ENCODE data around the gene G3BP1.

DNA sequence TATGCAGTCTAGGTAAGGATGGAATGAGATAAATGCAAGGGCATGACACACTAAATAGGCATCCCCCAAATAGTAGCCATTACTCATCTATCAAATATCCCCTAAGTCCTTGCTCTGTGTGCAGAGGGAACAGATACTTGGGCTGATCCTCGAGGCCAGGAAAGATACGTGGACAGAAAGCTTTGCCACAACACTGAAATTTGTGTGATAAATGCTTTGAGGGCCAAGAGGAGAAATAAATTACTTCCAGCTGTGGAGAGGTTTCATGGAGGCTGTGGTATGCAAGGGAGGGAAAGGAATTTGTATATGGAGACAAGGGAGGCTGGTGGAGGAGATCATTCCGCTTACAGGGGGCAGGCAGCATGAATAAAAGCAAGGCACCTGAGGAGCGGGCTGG, 31.8 kb upstream of the G3BP1 start:
- TF ChIP-seq, protein P1, sequence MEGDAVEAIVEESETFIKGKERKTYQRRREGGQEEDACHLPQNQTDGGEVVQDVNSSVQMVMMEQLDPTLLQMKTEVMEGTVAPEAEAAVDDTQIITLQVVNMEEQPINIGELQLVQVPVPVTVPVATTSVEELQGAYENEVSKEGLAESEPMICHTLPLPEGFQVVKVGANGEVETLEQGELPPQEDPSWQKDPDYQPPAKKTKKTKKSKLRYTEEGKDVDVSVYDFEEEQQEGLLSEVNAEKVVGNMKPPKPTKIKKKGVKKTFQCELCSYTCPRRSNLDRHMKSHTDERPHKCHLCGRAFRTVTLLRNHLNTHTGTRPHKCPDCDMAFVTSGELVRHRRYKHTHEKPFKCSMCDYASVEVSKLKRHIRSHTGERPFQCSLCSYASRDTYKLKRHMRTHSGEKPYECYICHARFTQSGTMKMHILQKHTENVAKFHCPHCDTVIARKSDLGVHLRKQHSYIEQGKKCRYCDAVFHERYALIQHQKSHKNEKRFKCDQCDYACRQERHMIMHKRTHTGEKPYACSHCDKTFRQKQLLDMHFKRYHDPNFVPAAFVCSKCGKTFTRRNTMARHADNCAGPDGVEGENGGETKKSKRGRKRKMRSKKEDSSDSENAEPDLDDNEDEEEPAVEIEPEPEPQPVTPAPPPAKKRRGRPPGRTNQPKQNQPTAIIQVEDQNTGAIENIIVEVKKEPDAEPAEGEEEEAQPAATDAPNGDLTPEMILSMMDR (IDR thresholded peaks at IDR 0.05) = no peak
- TF ChIP-seq POLR2AphosphoS5 (IDR thresholded peaks at IDR 0.05; ENCODE audit: low read depth, low read length) (no peak), SIN3A (IDR thresholded peaks at IDR 0.05; ENCODE audit: borderline replicate concordance, insufficient read depth, low read depth, low read length) (no peak)
- TF ChIP-seq, protein P2, sequence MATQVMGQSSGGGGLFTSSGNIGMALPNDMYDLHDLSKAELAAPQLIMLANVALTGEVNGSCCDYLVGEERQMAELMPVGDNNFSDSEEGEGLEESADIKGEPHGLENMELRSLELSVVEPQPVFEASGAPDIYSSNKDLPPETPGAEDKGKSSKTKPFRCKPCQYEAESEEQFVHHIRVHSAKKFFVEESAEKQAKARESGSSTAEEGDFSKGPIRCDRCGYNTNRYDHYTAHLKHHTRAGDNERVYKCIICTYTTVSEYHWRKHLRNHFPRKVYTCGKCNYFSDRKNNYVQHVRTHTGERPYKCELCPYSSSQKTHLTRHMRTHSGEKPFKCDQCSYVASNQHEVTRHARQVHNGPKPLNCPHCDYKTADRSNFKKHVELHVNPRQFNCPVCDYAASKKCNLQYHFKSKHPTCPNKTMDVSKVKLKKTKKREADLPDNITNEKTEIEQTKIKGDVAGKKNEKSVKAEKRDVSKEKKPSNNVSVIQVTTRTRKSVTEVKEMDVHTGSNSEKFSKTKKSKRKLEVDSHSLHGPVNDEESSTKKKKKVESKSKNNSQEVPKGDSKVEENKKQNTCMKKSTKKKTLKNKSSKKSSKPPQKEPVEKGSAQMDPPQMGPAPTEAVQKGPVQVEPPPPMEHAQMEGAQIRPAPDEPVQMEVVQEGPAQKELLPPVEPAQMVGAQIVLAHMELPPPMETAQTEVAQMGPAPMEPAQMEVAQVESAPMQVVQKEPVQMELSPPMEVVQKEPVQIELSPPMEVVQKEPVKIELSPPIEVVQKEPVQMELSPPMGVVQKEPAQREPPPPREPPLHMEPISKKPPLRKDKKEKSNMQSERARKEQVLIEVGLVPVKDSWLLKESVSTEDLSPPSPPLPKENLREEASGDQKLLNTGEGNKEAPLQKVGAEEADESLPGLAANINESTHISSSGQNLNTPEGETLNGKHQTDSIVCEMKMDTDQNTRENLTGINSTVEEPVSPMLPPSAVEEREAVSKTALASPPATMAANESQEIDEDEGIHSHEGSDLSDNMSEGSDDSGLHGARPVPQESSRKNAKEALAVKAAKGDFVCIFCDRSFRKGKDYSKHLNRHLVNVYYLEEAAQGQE (IDR thresholded peaks at IDR 0.05; ENCODE audit: insufficient read depth in 1 of 2, low read depth in 2 of 2, low read length in 1 of 2) = no peak

Data from Panc1 (cell line).